Colon (tissue), 2 donors: Measurements from ENCODE around the gene HOXB13.
"Not testable (repeated sequence)": the region's sequence is repeated elsewhere in the genome, so short reads cannot be mapped to it uniquely, and the experiment has no call there.

ENCODE experiments used
- FAIRE-seq: peaks from 2 replicates; lab custom pipeline; 2012; peaks lifted over from hg19 to GRCh38; lab: Jason Lieb, UNC
- donor health status: control.
- donor health status: control.

Gene HOXB13

DNA sequence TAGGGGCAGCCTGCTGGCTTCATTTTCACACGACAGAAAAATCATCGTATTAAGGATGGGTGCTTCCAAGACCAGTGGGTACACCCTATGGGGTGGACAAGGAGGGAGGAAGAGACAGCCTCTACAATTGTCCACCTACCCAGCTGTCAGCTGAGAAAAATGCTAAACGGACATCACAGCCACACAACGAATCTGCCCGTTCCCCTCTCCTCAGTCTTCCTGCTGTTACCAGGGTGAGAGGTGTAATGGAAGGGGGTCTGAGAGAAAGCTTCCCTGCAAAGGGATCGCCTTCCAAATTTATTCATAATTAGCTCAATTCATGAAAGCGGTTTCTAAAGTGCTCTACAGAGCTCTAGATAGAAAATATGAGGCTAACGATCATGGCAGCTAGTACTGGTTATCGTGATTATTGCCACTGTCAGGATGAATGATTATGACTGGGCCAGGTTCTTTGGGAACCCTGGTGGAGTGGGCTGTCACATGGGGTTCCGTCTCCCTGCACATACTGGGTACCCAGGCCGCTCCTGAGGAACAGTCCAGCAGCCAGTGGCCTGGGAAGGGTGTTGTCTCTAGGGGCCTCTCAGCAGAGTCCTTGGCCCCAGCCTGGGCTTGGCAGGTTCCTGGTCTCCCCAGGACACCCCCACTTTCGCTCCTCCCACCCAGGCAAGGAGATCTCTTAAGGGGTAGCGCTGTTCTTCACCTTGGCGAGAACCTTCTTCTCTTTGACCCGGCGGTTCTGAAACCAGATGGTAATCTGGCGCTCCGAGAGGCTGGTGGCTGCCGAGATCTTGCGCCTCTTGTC is 2.2 kb downstream of the HOXB13 start:
- FAIRE-seq, result no peak

DNA sequence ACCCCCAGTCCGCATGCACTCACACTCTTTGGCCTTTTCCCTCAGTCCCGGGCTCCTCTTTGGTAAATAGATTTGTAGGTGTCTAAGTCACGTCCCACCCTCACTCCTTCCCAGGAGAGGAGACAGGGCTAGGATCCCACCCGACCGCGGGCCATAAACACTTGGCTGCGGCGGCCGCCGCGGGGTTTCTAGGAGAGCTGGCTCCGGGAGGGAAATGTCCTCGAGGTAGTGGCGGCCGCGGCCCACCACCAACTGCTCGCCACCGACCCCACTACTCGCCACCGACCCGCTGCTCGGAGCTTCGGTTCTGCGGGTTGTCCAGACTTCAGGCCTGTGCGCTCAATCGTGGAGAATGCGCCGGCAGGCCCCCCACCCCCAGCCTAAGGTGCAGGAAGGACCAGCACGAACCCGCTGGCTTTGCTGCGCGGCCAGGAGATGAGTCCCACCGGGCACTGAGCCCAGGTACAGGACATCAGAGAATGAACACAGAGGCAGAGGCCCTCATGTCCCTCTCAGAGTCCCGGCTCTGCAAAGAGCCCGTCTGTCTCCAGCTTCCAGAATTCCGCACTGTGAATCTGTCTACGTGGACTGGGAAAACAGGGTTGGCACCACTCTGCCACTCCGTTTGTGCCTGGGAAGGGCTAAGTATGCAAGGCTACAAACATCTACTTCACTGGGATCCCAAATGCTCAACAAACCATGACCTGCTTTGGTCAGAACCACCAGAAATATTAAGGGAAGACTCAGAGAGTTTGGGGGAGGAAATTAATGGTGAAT is 3.1 kb downstream of the HOXB13 start:
- no peak for FAIRE-seq

DNA sequence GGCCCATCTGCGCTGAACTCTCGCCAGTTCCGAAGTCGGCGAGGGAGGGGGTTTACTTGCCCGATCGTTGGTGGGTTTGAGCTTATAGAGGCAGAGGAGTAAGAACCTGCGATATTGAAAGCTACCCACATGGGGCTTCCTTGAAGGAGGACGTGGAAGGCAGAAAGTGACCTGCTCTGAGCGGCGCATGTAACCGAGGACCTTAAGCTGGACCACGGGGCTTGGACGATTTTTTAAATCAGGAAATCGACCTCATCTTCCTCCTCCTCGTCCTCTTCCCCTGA is 3.6 kb downstream of the HOXB13 start:
- no peak for FAIRE-seq

DNA sequence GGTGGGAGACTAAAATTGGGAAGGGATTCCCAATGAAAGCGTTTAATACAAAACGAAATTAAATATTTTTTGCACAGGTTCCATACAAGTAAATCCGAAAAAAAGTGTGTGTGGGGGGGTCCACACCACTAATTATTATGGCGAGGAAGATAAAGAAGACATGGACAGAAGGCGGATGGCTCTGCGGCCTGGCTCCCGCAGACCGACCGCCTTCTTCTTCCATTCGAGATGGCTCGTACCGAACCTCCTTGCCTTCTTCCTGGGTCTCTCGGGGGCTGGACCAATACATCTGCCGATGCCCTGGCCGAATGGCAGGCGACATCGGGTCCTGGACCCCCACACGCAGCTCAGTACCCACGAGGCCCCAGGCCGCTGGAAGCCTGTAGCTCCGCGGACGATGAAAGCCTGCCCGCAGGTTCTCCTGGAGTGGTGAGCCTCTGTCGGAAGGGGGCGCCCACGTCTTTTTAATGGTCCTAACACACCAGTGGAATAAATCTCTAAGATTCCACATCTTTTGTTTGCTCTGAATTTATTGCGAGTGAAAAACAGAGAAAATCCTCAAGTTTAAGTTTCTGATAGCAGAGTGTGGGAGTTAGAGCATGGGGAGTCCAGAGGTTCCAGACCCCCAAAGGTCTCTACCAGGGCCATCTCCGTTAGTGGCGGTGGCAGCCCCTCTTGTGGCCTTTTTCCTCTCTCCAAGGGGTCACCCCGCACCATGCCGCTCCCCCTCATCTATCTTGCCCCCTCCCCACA is 4.1 kb downstream of the HOXB13 start:
- FAIRE-seq, result no peak

DNA sequence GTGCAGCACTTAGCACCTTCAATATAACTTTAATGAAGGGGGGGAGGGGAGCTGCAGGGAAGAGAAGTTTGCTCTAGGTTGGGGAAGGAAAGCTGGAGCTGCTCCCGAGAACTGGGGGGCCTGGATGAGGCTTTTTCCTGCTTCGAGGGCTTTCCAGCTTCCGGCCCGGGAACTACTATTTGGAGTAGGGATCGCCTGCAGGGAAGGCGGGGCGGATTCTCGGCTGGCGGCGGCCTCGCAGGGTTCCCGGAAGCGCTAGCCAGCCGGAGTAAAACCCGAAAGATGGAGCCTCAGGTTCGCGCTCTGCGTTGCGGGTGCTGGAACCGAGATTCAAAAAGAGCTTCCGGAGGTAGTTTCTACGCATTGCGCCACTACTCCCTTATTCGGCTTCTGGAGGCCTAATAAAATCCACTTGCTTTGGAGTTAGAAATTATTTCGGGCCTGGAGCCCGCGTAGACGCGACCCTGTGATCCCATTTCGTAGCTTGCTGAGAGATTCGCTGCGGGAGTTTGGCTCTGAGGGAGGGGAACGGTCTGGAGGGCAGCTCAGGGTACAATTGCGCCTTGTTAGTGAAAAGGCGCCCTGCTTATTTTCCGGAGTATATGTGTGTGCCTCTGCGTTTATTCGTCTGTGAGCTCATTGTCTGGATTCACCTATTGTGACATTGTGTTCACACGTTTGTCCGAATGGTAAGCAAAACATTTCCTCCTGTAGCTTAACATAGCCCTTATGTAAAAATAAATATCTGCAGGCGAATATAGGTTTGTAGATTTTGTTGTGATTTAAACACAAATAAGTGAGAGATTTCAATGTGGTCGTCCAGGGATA is 4.9 kb downstream of the HOXB13 start:
- FAIRE-seq, result no peak

DNA sequence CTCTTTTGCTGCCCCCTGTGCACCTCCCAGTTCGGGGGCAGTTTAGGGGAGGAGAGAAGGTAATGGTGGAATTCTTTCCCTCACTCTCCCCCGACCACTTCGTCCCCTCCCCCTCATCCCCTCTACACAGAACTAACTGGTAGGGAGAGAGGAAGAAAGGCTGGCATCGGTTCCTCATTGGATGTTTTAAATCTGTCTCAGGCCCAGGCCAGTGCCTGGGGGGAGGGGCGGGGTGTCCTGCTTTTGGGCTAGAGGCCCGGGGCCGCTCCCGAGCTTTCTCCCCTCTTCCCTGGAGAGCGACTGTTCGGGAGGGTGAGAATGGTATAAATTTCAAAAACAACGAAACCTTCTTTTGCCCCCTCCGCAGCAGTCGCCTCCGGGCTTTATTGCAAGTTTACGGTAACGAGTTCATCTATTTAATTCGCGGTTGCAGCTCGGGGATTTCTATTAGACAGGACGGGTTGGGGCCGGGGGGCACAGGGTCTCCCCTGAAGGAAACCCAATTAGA is 5.6 kb downstream of the HOXB13 start, which contains the start of gene PRAC2:
TSS of gene PRAC2 (plus strand) at position 271 of the 508 bp plus-strand sequence. CDS start 1,226 bp downstream, outside the sequence.
- no peak for FAIRE-seq

DNA sequence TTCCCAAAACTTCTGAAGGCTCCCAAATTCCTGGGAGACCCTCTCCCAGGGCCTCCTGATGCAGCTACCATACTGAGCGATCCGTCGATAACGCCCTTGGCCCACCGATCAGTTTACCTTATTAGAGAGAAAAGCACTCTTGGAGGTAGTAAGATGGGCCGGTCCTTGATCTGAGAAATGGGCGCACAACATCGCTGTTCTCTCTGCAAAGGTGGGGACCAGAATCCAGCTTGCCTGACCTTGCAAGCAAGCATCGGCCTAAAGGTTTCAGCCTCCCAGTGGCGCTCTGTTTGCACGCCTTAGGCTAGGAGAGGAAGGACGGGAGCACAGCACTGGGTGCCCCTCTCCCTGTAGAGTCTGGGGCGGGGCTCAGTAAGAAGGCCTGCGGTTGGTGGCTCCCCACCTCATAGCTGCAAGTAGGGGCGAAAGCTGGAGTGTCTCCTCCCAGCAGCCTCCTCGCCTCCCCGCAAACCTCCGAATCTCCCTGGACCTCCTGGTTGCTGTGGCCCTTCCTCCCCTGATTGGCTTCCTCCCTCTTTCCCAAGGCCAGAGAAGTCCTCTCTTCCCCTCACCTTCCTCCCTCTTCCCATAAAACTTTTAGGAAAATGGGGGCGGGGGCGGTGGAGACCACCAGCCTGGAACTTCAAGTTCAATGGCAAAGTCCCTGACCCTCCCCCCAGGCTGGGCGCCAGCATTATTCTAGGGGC is 6.2 kb downstream of the HOXB13 start, which contains the start of gene PRAC1:
TSS of gene PRAC1 (minus strand) at position 318 of the 707 bp plus-strand sequence. CDS start at position 192, 126 bp downstream.
- no peak for FAIRE-seq

DNA sequence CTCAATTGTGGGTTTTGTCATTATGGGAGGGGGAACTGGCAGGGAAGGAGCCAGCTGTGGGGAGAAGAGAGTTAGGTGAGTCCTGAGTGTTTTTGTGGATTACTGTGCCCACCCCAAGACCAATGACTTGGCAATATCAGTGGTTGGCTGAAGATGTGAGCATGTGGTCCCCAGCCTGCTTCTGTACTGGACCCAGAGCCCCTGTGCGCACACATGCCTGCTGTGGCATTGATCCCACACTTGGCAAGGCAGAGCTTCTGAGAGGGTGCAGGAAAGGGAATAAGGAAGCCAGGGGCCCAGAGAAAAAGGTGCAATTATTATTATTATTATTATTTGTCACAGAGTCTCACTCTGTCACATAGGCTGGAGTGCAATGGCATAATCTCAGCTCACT is 7.5 kb downstream of the HOXB13 start:
- FAIRE-seq, result no peak

DNA sequence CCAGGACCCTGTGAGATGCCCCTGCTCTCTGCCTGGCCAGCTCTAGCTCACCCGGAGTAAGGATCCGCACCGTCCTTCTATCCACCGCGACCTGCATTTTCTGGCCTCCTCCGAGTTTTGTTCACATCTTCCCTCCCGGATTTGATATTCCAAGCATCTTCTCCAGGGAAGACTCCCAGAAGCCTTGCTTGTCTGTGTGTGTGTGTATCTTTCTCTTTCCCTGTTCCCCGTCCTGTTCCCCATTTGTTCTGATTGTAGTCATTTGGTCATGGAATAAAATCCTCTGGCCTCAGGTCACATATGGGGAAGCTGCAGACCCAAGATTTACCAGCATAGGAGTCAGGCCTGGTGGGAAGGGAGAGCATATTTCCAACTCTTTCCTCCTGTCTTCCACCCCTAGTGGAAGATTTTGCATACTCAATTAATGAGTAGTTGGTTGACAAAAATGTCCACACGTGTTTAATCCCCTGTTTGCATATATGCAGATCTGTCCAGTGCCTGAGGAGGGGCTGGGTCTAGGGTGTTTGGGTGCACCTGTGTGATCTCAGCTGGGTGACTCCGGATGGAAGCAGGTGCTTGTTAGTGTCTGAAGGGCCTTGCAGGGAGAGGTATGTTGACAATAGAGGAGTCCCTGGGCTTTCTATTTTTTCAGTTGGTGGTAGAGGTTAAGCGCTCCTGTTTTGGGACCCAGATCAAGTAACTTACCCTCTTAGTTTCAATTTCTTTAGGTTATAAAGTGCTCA is 8.1 kb downstream of the HOXB13 start:
- no peak for FAIRE-seq

DNA sequence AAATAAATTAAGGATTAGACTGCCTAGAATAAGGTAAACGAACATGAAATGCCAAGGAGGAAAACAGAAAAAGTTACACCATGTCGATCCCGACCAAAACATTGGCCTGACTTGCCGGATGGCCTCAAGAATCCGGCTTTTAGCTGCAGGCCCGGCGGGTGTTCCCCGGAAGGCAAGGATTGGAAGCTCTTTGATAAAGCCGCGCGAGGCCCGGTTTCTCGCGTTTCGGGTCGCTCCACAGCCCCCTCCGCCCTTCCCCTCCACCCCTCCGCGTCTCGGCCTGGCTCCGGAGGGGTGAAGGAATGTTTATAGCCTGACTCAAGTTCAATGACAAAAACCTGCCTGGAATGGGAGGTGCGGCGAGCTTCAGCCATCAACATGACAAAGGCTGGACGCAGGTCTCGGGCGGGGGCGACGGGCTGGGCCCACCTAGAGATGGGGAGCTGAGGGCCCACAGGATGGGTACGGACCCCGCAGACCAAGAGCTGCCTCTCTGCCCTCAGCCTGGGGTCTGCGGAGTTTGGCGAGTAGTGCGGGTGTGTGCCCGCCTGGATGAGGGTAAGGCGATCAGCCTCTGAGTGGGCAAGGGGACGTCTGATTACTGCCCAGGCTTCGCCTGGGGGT is 8.8 kb downstream of the HOXB13 start:
- FAIRE-seq, result no peak

DNA sequence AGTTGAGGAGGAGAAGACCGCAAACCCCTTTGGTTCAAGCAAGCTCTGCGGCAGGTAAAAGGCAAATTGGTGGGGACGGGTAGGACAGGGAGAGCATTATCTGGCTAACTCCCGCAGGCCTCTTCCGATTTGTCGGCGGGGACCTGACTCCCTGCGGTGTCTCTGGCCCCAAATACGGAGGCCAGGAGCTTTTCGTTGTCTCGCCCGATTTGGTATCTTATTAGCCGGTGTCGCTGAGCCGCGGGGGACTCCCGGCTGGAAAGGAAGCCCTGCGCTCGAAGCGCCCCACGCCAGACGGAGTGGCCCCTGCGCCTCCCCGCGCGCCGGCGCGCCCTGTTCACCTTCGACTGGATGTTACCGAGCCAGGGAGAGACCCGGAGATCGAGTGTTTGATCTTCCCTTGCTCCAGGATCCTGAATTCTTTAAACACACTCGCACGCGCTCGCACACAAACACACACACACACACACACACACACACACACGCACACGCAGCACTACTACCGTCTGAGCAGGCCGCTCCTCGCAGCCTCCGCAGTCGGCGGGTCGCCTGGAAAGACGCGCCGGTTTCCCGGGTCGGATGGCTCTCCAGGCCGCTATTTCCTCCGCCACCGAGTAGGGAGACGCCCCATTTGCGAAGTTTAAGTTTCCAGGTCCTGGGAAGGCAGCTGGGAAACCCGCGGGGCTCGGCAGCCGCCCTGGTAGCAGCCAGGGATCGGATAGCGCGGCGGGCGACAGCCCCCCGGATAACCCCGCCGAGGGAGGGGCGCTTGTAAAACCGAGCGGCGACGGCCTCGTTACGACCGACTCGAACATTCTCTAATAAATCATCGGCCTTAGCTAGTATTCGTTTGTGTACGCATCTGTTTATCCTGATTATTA is 9.5 kb downstream of the HOXB13 start:
- no peak for FAIRE-seq

DNA sequence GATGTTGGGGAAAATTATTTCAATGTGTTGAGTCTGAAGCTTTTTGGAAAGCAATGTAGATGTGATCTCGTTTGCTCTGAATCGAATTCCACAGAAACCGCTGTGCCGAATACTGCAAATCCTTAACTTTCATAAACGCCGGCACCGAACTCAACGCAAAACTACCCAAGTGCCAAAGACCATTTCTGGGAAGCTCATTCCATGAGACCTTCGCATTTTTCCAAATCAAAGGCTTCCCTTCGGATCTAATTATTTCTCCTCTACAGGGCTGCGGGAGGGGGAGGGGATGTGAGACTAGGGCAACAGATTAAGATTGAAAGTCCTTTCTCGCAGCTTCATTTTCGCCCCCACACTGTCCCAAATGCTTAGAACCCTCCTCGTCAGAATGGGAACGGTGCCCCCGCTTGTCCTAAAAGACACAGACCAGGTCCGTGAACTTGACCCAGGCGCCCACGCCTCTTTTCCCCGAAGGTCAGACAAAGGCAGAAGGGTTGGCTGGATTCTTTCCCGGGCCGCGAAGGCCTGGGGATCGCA is 10.3 kb downstream of the HOXB13 start:
- FAIRE-seq, result no peak

DNA sequence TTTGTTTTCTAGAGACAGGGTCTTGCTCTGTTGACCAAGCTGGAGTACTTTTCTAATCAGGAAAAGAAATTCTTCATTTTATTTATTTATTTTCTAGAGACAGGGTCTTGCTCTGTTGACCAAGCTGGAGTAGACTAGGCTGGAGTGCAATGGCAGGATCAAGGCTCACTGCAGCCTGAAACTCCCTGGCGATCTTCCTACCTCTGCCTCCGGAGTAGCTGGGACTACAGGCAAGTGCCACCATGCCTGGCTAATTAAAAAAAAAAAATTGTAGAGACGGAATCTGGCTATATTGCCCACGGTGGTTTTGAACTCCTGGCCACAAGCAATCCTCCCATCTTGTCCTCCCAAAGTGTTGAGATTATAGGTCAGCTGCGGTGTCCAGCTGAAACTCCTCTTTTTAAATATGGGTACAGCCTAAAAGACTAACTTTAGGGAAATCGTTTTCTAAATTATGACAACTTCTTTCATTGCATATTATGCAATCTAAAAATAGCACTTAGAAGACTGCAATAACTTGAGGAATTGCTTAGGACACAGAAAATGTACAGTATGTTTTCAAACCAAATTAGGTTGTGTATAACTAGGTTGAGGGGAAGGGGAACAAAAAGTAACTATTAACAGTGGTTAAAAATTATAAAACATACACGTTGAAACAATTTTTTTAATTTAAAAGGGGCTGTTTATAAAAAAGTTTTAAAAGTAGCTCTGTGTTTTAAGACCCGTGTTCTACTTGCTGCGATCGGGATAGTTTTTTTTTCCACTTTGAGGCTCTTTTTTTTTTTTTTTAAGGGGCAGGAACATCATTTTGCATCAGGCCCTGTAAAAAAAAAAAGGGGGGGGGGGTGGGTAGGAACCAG is 11.0 kb downstream of the HOXB13 start:
- no peak for FAIRE-seq

DNA sequence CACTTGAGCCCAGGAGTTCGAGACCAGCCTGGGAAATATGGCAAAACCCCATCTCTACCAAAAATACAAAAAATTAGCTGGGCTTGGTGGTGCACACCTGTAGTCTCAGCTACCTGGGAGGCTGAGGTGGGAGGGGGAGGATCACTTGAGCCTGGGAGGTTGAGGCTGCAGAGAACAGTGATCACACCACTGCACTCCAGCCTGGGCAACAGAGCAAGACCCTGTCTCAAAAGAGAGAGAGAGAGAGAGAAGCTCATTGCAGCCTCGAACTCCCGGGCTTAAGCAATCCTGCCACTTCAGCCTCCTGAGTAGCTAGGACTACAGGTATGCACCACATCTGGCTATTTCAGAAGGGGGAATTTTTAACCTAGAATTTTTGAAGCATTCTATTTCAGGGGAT is 12.0 kb downstream of the HOXB13 start:
- not testable (repeated sequence) for FAIRE-seq

DNA sequence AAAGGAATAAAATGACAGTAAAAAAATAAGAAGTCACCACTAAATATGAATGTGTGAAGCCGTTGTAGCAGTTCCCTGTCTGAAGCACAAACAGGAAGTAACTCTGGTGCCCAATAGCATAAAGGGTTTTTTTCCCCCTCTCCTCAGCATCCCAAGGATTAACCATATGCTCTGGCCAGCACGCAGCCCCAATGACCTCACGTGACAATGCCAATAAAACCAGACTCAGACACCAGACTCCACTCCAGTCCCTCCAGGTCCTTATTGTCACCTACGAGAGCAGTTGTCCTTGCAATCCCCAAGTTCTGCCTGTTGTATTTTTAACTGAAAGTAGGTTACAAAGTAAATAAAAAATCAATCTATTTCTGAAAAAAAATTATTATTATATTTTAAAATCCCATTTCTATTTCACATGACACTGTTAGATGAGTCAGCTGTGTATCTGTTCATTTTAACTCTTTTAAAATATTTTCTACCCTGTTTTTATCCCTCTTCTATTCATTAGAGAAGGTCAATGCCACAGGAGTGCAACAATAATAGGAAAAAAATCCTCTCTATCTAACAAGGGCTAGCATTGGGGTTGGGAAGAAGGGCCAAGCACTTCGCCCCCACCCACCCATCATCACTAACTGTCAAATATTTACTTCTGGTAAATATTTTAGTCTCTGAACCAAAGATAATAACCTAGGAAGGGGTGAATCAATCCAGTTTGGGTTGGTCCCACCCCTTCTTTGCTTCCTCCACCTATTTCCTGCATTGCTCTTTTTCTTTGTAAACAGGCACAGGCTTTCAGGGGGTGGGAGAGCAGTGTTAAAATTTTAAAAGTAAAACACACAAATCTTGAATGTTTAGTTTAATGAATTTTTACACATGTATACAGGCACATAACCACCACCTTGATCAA is 12.8 kb downstream of the HOXB13 start:
- FAIRE-seq, result no peak

DNA sequence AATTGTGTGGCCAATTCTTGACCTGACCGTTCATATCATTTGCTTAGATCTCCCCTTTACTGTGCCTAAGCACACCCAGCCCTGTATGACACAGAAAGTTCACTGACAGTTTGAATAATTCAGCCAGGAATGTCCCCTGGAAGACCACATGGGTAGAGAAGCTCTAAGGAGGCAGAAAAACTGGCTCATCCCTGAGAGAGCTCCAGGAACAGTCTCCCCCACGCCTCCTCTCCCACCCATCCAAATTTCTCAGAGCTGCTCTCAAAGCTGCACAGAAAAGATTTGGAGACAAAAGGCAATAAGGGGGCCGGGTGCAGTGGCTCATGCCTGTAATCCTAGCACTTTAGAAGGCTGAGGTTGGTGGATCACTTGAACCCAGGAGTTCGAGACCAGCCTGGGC is 17.4 kb downstream of the HOXB13 start:
- FAIRE-seq, result no peak
